ENCODE data around the gene ADGRG3.

Gene ADGRG3

GRCh38 chr16:57672416-57672815 lies 4.3 kb downstream of the ADGRG3 start:
- H3K27me3 Mint-ChIP-seq (ENCODE audit: low read depth) = peaks cover 11% of the 10 kb centered on the region
- TF ChIP-seq CTCF (IDR thresholded peaks at IDR 0.05; ENCODE audit: unreplicated experiment in 3 of 3) = no peak
- peaks cover 12% of the 10 kb centered on the region for H3K4me1 Mint-ChIP-seq
- H3K27ac Mint-ChIP-seq = no peak overlapping the region
- H3K36me3 Mint-ChIP-seq (ENCODE audit: low read depth) = no peaks in the 10 kb centered on the region
- no peak overlapping the region for H3K4me3 Mint-ChIP-seq
- no peaks in the 10 kb centered on the region for H3K9me3 Mint-ChIP-seq

DNA sequence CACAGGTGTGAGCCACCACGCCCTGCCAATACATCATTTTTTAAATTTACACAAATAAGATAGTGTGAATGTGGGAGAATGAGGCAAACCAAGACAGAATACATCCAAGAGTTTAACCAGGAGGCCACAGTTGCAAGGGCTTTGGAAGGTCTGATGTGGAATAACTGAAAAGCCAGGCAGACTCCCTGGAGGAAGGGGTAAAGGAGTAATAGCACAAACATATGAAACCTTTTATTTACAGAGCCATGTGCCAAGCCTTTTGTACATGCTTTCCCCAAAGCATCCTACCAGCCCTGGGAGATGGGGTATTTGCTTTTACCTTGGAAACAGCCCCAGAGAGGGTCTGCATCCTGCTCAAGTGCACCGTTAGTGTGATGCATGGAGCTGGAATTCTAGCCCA lies 4.7 kb downstream of the ADGRG3 start:
- Mint-ChIP-seq H3K36me3 (ENCODE audit: low read depth) (no peaks in the 10 kb centered on the region), H3K4me3 (no peak overlapping the region), H3K9me3 (no peaks in the 10 kb centered on the region), H3K4me1 (peaks cover 12% of the 10 kb centered on the region), H3K27ac (no peak overlapping the region), H3K27me3 (ENCODE audit: low read depth) (peaks cover 11% of the 10 kb centered on the region)
- TF ChIP-seq CTCF (IDR thresholded peaks at IDR 0.05; ENCODE audit: unreplicated experiment in 3 of 3) = no peak

DNA sequence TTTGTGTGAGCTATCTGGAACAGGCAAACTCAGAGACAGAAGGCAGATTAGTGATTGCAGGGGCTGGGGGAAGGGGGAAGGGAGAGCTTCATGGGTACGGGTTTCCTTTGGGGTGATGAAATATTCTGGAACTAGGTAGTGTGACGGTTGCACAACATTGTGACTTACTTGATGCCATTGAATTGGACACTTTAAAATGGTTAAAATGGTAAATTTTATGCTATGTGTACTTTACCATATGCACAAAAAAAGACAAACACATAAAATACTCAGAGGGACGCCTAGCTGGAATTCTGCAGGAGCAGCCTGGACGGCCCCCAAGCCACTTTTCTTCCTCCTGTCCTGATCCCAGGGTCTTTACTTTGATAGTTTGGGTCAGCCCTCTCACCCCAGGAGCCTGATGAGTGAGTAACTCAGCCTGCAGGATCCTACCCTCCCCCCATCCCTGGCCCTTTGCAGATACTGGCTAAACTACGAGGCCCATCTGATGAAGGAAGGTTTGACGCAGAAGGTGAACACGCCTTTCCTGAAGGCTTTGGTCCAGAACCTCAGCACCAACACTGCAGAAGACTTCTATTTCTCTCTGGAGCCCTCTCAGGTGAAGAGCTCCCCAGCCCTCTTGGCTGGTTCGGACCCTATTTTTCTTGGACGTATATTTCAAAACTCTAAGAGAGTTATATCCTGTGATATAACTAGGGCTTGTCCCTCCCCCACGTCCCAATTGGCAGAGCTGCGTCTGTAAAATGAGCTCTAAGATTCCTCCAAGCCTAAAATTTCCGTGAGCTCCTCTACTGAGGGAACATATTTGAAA lies 7.8 kb downstream of the ADGRG3 start:
- Mint-ChIP-seq H3K27me3 (ENCODE audit: low read depth) (peaks cover 8% of the 10 kb centered on the region), H3K4me3 (no peak overlapping the region), H3K27ac (peak overlapping the region; percentile 22 to 61 (median 36)), H3K36me3 (ENCODE audit: low read depth) (no peaks in the 10 kb centered on the region), H3K4me1 (peaks cover 12% of the 10 kb centered on the region), H3K9me3 (no peaks in the 10 kb centered on the region)
- no peak for TF ChIP-seq CTCF (IDR thresholded peaks at IDR 0.05; ENCODE audit: unreplicated experiment in 3 of 3)

- Mint-ChIP-seq H3K9me3 (no peaks in the 10 kb centered on the region), H3K4me1 (peaks cover 12% of the 10 kb centered on the region), H3K36me3 (ENCODE audit: low read depth) (no peaks in the 10 kb centered on the region), H3K4me3 (no peak overlapping the region), H3K27me3 (ENCODE audit: low read depth) (peaks cover 8% of the 10 kb centered on the region), H3K27ac (peak overlapping the region in 2 of 3 experiments; percentile 36 to 61)
- TF ChIP-seq CTCF (IDR thresholded peaks at IDR 0.05; ENCODE audit: unreplicated experiment in 3 of 3) = no peak
These were observed 8.5 kb downstream of the ADGRG3 start for GRCh38 chr16:57676553-57677085.

DNA sequence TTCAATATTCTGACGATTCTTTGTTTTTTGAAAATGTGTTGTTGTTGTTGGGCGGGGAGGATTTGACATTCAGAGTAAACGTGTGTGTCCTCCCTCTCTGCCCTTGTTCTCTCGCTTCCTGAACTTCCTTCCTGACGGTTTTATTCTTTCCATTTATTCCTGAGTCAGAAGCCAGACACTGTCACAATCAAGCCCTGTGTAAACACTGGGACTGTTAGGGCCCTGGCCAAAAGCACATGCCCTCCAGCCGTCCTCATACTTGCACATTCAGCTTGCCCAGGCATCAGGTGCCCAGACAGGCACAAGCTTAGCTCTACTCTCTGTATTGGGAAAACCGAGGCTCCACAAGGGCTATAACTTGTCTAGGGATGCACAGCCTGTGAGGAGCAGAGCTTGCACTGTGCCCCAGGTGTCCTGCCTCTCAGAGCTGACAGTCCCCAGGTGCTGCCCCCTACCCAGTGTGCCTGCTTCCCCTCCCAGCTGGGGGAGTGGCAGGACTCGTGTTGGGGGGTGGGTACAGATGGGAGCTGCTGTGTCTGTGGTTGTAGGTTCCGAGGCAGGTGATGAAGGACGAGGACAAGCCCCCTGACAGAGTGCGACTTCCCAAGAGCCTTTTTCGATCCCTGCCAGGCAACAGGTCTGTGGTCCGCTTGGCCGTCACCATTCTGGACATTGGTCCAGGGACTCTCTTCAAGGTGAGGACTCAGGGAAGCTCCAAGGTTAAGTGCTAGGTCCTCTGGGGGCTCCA lies 9.7 kb downstream of the ADGRG3 start:
- H3K27me3 Mint-ChIP-seq (ENCODE audit: low read depth) = peaks cover 8% of the 10 kb centered on the region
- H3K4me1 Mint-ChIP-seq = peaks cover 12% of the 10 kb centered on the region
- TF ChIP-seq CTCF (IDR thresholded peaks at IDR 0.05; ENCODE audit: unreplicated experiment in 3 of 3) = no peak
- no peak overlapping the region for H3K4me3 Mint-ChIP-seq
- peak overlapping the region in 1 of 3 experiments; percentile 21 for H3K27ac Mint-ChIP-seq
- no peaks in the 10 kb centered on the region for H3K9me3 Mint-ChIP-seq
- H3K36me3 Mint-ChIP-seq (ENCODE audit: low read depth) = no peaks in the 10 kb centered on the region
